PC-3 (cell line): ENCODE results near the gene SHE. TPM values are rescaled to one million over a fixed set of nuclear protein-coding genes. Genes with fewer than 3 reads are reported as not detected.

ENCODE experiments used
- ATAC-seq: fragments of 200-7000 bp; cut with Tn5 transposase; 2 replicates; pipeline ENCODE4 v1.9.1; 2020; ENCODE audit warnings: mild to moderate bottlenecking, moderate library complexity
- BruUV-seq: library from RNA; stranded (reverse); fragments of 400-500 nt; replicated peaks from 2 replicates; lab custom pipeline; 2021; lab: Mats Ljungman, UMichigan
- CTCF ChIA-PET: fragments of 300-600 bp; sonication (Branson Sonifier 250); formaldehyde crosslinking; loops from one replicate; lab custom pipeline; 2022; ENCODE audit warnings: antibody characterized with exemption; lab: Charles Lee
- POLR2A ChIA-PET: fragments of 300-600 bp; sonication (Branson Sonifier 250); formaldehyde crosslinking; loops from one replicate; lab custom pipeline; 2022; ENCODE audit warnings: antibody characterized with exemption; ENCODE audit not compliant: unreplicated experiment; lab: Charles Lee
- DNase-seq: peaks from one replicate; pipeline ENCODE4 v3.0.0-alpha.2; 2015
- H2AFZ ChIP-seq: fragments of 300-600 bp; sonication (generic); 2 replicates; pipeline ENCODE4 v1.6.0; 2016; ENCODE audit warnings: antibody characterized with exemption, low read length
- H3F3A ChIP-seq: fragments of 300-600 bp; sonication (generic); one replicate; pipeline ENCODE4 v1.6.0; 2017; ENCODE audit warnings: antibody characterized with exemption, low read length, control low read depth, mild to moderate bottlenecking; ENCODE audit not compliant: unreplicated experiment
- H3K27ac ChIP-seq: fragments of 300-600 bp; sonication (generic); 2 replicates; pipeline ENCODE4 v1.5.1; 2016; ENCODE audit warnings: mild to moderate bottlenecking, low read length
- H3K27me3 ChIP-seq: fragments of 300-600 bp; sonication (generic); 2 replicates; pipeline ENCODE4 v1.6.1; 2016; ENCODE audit warnings: low read length, mixed read lengths
- H3K36me3 ChIP-seq: fragments of 300-600 bp; sonication (generic); 2 replicates; pipeline ENCODE4 v1.6.1; 2016; ENCODE audit warnings: low read depth, mixed run types, low read length, mixed read lengths
- H3K4me1 ChIP-seq: fragments of 300-600 bp; sonication (generic); 2 replicates; pipeline ENCODE4 v1.5.1; 2016; ENCODE audit warnings: low read length; ENCODE audit not compliant: insufficient read depth
- H3K4me2 ChIP-seq: fragments of 300-600 bp; sonication (generic); 2 replicates; pipeline ENCODE4 v1.6.0; 2016; ENCODE audit warnings: low read length
- H3K4me3 ChIP-seq: fragments of 300-600 bp; sonication (generic); 2 replicates; pipeline ENCODE4 v1.5.1; 2016; ENCODE audit warnings: mild to moderate bottlenecking, low read length, mixed read lengths
- H3K79me2 ChIP-seq: fragments of 300-600 bp; sonication (generic); 2 replicates; pipeline ENCODE4 v1.6.1; 2017; ENCODE audit warnings: low read length, mixed read lengths
- H3K9ac ChIP-seq: fragments of 300-600 bp; sonication (generic); 2 replicates; pipeline ENCODE4 v1.6.0; 2016; ENCODE audit warnings: mild to moderate bottlenecking, low read length
- H3K9me2 ChIP-seq: fragments of 300-600 bp; sonication (generic); replicated peaks from 2 replicates; pipeline ENCODE4 v1.6.1; 2016; ENCODE audit warnings: mixed run types, low read length, mixed read lengths
- H3K9me3 ChIP-seq: fragments of 300-600 bp; sonication (generic); 2 replicates; pipeline ENCODE4 v1.6.1; 2016; ENCODE audit warnings: low read length, mixed read lengths
- H4K20me1 ChIP-seq: fragments of 300-600 bp; sonication (generic); 2 replicates; pipeline ENCODE4 v1.6.1; 2016; ENCODE audit warnings: low read length, mixed read lengths
- EZH2 ChIP-seq: fragments of 300-600 bp; sonication (generic); IDR thresholded peaks from one replicate; pipeline ENCODE4 v1.6.1; 2017; ENCODE audit warnings: antibody characterized with exemption, mild to moderate bottlenecking, low read length; ENCODE audit not compliant: unreplicated experiment
- EZH2phosphoT487 ChIP-seq: fragments of 300-600 bp; sonication (generic); IDR thresholded peaks from 2 replicates; pipeline ENCODE4 v1.6.1; 2018; ENCODE audit warnings: mild to moderate bottlenecking, antibody characterized with exemption, low read length, borderline replicate concordance
- intact Hi-C: fragments of 100-400 bp; cut with micrococcal nuclease; formaldehyde crosslinking; loops from 2 replicates; pipeline ENCODE4 v1.9.0; 2023
- total RNA-seq: library from RNA; depleted of rRNA; stranded (reverse); fragments of >200 nt; gene quantifications from 2 replicates; pipeline ENCODE4 v1.2.3, GENCODE V29; 2014
- TF ChIP-seq, protein P1 (sequence below): fragments of 300-600 bp; sonication (generic); conservative IDR thresholded peaks from 2 replicates; pipeline ENCODE4 v1.5.1; 2017; ENCODE audit warnings: antibody characterized with exemption, low read depth, mild to moderate bottlenecking, low read length

The SHE gene
- total RNA-seq, 1 experiment from 2014 or later: not detected

DNA sequence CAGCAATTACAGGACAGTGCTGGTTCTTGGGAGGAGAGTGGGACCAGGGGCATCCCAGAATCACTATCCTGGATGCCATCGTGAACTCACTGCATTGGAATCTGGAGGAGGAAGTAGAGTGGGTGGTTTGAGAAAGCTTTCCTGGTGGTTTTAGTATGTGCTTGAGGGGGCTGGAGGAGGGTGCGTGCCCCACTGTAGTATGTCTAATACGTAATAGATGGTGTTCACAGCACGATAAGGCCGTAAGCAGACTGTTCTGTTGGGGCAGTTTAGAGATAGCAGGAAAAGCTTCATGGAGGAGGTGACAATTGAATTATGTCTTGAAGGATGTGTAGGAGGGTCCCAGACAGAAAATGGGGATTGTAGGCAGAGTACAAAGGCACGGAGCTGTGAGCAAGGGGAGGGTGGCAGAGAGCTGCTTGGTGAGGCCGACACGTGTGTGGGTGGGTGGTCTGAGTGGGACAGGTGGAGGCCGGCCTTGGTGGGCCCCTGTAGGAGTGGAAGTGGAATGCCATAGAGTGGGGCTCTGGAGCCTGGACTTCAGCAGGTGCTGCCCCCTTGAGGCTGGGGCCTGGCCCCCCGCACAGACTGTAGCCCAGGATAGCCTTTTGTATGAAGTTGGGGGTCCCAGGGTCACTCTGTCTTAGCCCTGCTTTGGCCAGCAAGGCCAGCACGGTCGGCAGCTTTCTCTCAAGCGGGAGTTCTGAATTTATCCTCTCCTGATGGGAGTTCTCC lies 60.0 kb downstream of the SHE start:
- DNase-seq (peak; percentile 29), ATAC-seq (peak; percentile 12; the same call in 1 of the 2 replicates)
- Histone ChIP-seq H3K4me3 (no peak overlapping the region), H3K9ac (no peak overlapping the region), H3K36me3 (no peaks in the 10 kb centered on the region), H2AFZ (no peak overlapping the region), H3K9me3 (no peaks in the 10 kb centered on the region), H3K79me2 (no peaks in the 10 kb centered on the region), H3K27me3 (no peaks in the 10 kb centered on the region), H3K9me2 (no peaks in the 10 kb centered on the region), H3K4me2 (peak overlapping the region; percentile 3; the same call in 1 of the 2 replicates), H3F3A (no peaks in the 10 kb centered on the region), H3K27ac (no peak overlapping the region), H3K4me1 (peaks cover 16% of the 10 kb centered on the region), H4K20me1 (no peaks in the 10 kb centered on the region)
- TF ChIP-seq EZH2phosphoT487: no peak
- TF ChIP-seq, protein P1, sequence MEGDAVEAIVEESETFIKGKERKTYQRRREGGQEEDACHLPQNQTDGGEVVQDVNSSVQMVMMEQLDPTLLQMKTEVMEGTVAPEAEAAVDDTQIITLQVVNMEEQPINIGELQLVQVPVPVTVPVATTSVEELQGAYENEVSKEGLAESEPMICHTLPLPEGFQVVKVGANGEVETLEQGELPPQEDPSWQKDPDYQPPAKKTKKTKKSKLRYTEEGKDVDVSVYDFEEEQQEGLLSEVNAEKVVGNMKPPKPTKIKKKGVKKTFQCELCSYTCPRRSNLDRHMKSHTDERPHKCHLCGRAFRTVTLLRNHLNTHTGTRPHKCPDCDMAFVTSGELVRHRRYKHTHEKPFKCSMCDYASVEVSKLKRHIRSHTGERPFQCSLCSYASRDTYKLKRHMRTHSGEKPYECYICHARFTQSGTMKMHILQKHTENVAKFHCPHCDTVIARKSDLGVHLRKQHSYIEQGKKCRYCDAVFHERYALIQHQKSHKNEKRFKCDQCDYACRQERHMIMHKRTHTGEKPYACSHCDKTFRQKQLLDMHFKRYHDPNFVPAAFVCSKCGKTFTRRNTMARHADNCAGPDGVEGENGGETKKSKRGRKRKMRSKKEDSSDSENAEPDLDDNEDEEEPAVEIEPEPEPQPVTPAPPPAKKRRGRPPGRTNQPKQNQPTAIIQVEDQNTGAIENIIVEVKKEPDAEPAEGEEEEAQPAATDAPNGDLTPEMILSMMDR: peak; percentile 66
- CTCF ChIA-PET: no interaction called here
- POLR2A ChIA-PET: no interaction called here
- intact Hi-C loops: no loop called here
- BruUV-seq: no TSS peak

DNA sequence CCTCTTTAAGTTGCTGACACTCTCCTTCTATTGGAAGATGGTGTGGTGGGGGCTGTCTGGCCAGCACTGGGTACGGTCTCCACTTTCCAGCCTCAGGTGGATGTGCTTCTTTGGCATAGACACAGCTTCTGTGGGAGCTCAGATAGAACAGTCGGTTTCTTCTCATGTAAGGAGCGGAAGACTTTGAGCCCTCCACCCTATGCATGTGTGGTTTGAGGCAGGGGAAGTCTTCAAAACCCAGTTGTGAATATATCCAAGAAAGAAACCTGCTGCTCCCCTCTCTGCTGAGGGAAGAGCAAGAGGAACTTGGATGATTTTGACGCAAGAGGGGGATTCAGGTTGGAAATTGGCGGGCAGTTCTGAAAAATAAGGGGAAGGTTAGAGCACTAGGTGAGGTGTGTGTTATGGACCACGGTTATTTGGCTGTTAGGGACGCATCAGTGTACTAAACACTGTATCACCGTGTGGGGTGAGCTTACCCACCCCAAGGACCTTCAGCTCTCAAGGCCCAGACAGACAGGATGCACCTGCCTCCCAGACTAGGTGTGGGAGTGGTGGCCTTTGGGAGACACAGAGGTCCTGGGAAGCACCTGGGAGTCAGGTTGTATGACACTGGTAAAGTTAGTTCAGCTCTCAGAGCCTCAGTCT lies 60.8 kb downstream of the SHE start:
- no peaks in the 10 kb centered on the region for H3K79me2 ChIP-seq
- ATAC-seq (no peak), DNase-seq (no peak)
- BruUV-seq: no TSS peak
- H3K36me3 ChIP-seq: no peaks in the 10 kb centered on the region
- no peak overlapping the region for H3K4me2 ChIP-seq
- no peaks in the 10 kb centered on the region for H4K20me1 ChIP-seq
- CTCF ChIA-PET: no interaction called here
- no peak overlapping the region for H3K4me3 ChIP-seq
- H3K9me3 ChIP-seq: no peaks in the 10 kb centered on the region
- peaks cover 16% of the 10 kb centered on the region for H3K4me1 ChIP-seq
- intact Hi-C loops: no loop called here
- POLR2A ChIA-PET: no interaction called here
- H3K27me3 ChIP-seq: no peaks in the 10 kb centered on the region
- TF ChIP-seq, protein P1: no peak
- no peak for TF ChIP-seq EZH2
- no peak for TF ChIP-seq EZH2phosphoT487
- H3K27ac ChIP-seq: no peak overlapping the region
- H3K9ac ChIP-seq: no peak overlapping the region
- H3K9me2 ChIP-seq: no peaks in the 10 kb centered on the region
- no peak overlapping the region for H2AFZ ChIP-seq
- no peaks in the 10 kb centered on the region for H3F3A ChIP-seq

DNA sequence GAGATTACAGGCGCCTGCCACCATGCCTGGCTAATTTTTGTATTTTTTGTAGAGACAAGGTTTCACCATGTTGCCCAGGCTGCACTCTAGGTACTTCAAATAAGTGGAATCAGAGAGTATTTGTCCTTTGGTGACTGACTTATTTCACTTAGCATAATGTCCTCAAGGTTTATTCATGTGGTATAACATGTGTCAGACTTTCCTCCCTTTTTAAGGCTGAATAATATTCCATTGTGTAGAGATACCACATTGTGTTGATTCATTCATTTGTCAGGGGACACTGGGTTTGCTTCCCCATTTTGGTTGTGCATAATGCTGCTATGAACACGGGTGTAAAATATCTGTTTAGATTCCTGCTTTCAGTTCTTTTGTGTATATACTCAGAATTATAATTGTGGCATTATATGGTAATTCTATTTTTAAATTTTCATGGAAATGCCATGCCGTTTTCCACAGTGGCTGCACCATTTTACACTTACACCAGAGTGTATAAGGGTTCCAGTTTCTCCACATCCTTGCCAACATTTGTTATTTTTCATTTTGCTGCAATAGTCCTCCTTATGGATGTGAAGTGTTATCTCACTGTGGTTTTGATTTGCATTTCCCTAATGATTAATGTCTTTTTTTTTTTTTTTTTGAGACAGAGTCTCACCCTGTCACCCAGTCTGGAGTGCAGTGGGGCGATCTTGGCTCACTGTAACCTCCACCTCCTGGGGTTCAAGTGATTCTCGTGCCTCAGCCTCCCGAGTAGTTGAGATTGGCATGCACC lies 62.0 kb downstream of the SHE start:
- Histone ChIP-seq H3K4me2 (no peak overlapping the region), H3K9me2 (no peaks in the 10 kb centered on the region), H3F3A (no peaks in the 10 kb centered on the region), H3K9me3 (no peaks in the 10 kb centered on the region), H3K4me3 (no peak overlapping the region), H3K9ac (no peak overlapping the region), H3K4me1 (peaks cover 16% of the 10 kb centered on the region), H3K27ac (no peak overlapping the region), H2AFZ (no peak overlapping the region), H3K36me3 (no peaks in the 10 kb centered on the region), H3K79me2 (no peaks in the 10 kb centered on the region), H3K27me3 (no peaks in the 10 kb centered on the region), H4K20me1 (no peaks in the 10 kb centered on the region)
- DNase-seq (no peak), ATAC-seq (no peak)
- no TSS peak for BruUV-seq
- intact Hi-C loops: no loop called here
- POLR2A ChIA-PET: no interaction called here
- no peak for TF ChIP-seq EZH2phosphoT487
- no peak for TF ChIP-seq EZH2
- TF ChIP-seq, protein P1: no peak
- CTCF ChIA-PET: no interaction called here
